T-helper 1 cell (primary cell): ENCODE data around the gene EBLN1.
A peak's percentile ranks its signal among the peaks of the same experiment; 100 is the strongest.
"Not testable (repeated sequence)": the region's sequence is repeated elsewhere in the genome, so short reads cannot be mapped to it uniquely, and the experiment has no call there.

Experiments used
- DNase-seq, 5 donors: peaks; one replicate each; pipeline ENCODE4 v3.0.0-alpha.2; 2012 to 2020

The EBLN1 gene

GRCh38 chr10:22228167-22228938 lies 10.5 kb upstream of the EBLN1 start:
- DNase-seq, result no peak

GRCh38 chr10:22226599-22226998 lies 8.8 kb upstream of the EBLN1 start:
- no peak for DNase-seq

GRCh38 chr10:22222236-22223190 lies 4.7 kb upstream of the EBLN1 start:
- DNase-seq, result peak in 1 of 5 donors; percentile 23

- DNase-seq, result no peak
These were observed 1.5 kb upstream of the EBLN1 start for GRCh38 chr10:22219308-22219707.

- no peak for DNase-seq
These were observed 633 bp upstream of the EBLN1 start for GRCh38 chr10:22218448-22218847.

- not testable (repeated sequence) for DNase-seq
These were observed 731 bp downstream of the EBLN1 start for GRCh38 chr10:22217084-22217483.

- no peak for DNase-seq
These were observed 7.5 kb downstream of the EBLN1 start for GRCh38 chr10:22210267-22210666.

- DNase-seq, result no peak
These were observed 23.9 kb downstream of the EBLN1 start for GRCh38 chr10:22193945-22194344.

- DNase-seq, result no peak
These were observed 32.2 kb downstream of the EBLN1 start for GRCh38 chr10:22185586-22185985.

GRCh38 chr10:22183771-22184461 lies 33.9 kb downstream of the EBLN1 start:
- DNase-seq, result no peak

- DNase-seq, result no peak
These were observed 37.1 kb downstream of the EBLN1 start for GRCh38 chr10:22180724-22181123.

- DNase-seq, result no peak
These were observed 43.4 kb downstream of the EBLN1 start for GRCh38 chr10:22174442-22174841.

GRCh38 chr10:22171131-22171530 lies 46.7 kb downstream of the EBLN1 start:
- no peak for DNase-seq

GRCh38 chr10:22170582-22170981 lies 47.2 kb downstream of the EBLN1 start:
- no peak for DNase-seq

- no peak for DNase-seq
These were observed 57.8 kb downstream of the EBLN1 start for GRCh38 chr10:22159979-22160378.

GRCh38 chr10:22159180-22159579 lies 58.6 kb downstream of the EBLN1 start:
- no peak for DNase-seq
